GM12878 (cell line): ENCODE measurements around the gene ITGBL1. TPM values are rescaled to one million over a fixed set of nuclear protein-coding genes. Genes with fewer than 3 reads are reported as not detected.

ENCODE experiments used
- ATAC-seq: fragments of 200-7000 bp; cut with Tn5 transposase; 3 replicates; pipeline ENCODE4 v1.9.1; 2020; ENCODE audit warnings: mild to moderate bottlenecking, moderate library complexity
- BruUV-seq: library from RNA; stranded (reverse); fragments of 400-500 nt; replicated peaks from 2 replicates; lab custom pipeline; 2021; lab: Mats Ljungman, UMichigan
- CTCF ChIA-PET: fragments of 300-600 bp; sonication (Branson Sonifier 250); formaldehyde crosslinking; extraction: SDS; loops from one replicate; lab custom pipeline; 2021; ENCODE audit warnings: inconsistent platforms; lab: Yijun Ruan, JAX
- POLR2A ChIA-PET: fragments of 350-600 bp; formaldehyde crosslinking; extraction: SDS; loops from one replicate; lab custom pipeline; 2021; ENCODE audit warnings: inconsistent platforms; lab: Charles Lee
- RAD21 ChIA-PET: fragments of 300-600 bp; sonication (Branson Sonifier 250); formaldehyde crosslinking; loops from one replicate; lab custom pipeline; 2023; ENCODE audit warnings: antibody characterized with exemption; ENCODE audit not compliant: unreplicated experiment; lab: Charles Lee
- SMC1A ChIA-PET: fragments of 300-600 bp; sonication (Branson Sonifier 250); formaldehyde crosslinking; loops from one replicate; lab custom pipeline; 2023; ENCODE audit not compliant: unreplicated experiment, uncharacterized antibody; lab: Charles Lee
- DNase-seq: peaks from one replicate; pipeline ENCODE4 v3.0.0-alpha.2; 2011; ENCODE audit warnings: low read depth, low spot score
- FAIRE-seq: peaks from 3 replicates; lab custom pipeline; 2011; peaks lifted over from hg19 to GRCh38; lab: Jason Lieb, UNC
- H2AFZ ChIP-seq: 2 replicates; pipeline ENCODE4 v1.6.0; 2011; ENCODE audit warnings: low read depth, low read length, control low read depth; ENCODE audit not compliant: control insufficient read depth
- H3K27ac ChIP-seq: 2 replicates; pipeline ENCODE4 v1.5.1; 2011; ENCODE audit warnings: control low read depth; ENCODE audit not compliant: control insufficient read depth, insufficient read depth
- H3K27me3 ChIP-seq, 2 experiments: replicated peaks in 1 of 2; 2 replicates each; pipeline versions ENCODE4 v1.6.0 to v1.6.1; 2011; ENCODE audit warnings: low read length in 1 of 2; ENCODE audit not compliant: control insufficient read depth in 2 of 2, insufficient read depth in 2 of 2
- H3K36me3 ChIP-seq, 2 experiments: 2 replicates each; pipeline ENCODE4 v1.5.1; 2011; ENCODE audit warnings: low read length in 1 of 2; ENCODE audit not compliant: control insufficient read depth in 2 of 2, insufficient read depth in 2 of 2
- H3K4me1 ChIP-seq: 2 replicates; pipeline ENCODE4 v1.6.1; 2011; ENCODE audit warnings: mild to moderate bottlenecking, low read length, moderate library complexity, mixed read lengths; ENCODE audit not compliant: control insufficient read depth, insufficient read depth
- H3K4me2 ChIP-seq: 2 replicates; pipeline ENCODE4 v1.6.0; 2011; ENCODE audit warnings: control low read depth; ENCODE audit not compliant: control insufficient read depth, insufficient read depth
- H3K4me3 ChIP-seq: fragments of 200-600 bp; sonication (generic); 2 replicates; pipeline ENCODE4 v1.5.1; 2016
- H3K79me2 ChIP-seq: 2 replicates; pipeline ENCODE4 v1.6.0; 2011; ENCODE audit warnings: low read length; ENCODE audit not compliant: control insufficient read depth, insufficient read depth
- H3K9ac ChIP-seq: 2 replicates; pipeline ENCODE4 v1.8.0; 2011; ENCODE audit warnings: low read length, control low read depth, mixed read lengths; ENCODE audit not compliant: control insufficient read depth, insufficient read depth
- H3K9me3 ChIP-seq: replicated peaks from 3 replicates; pipeline ENCODE4 v1.5.1; 2011; ENCODE audit warnings: mild to moderate bottlenecking, low read length; ENCODE audit not compliant: control insufficient read depth, insufficient read depth
- H4K20me1 ChIP-seq: 2 replicates; pipeline ENCODE4 v1.6.0; 2011; ENCODE audit not compliant: control insufficient read depth, insufficient read depth
- CHD2 ChIP-seq: IDR thresholded peaks from 2 replicates; pipeline ENCODE4 v1.6.1; 2011; ENCODE audit warnings: low read depth, low read length, improper control_type of control experiment, borderline replicate concordance
- E2F8 ChIP-seq: fragments of 450-650 bp; IDR thresholded peaks from 2 replicates; pipeline ENCODE4 v1.6.1; 2018; ENCODE audit warnings: mild to moderate bottlenecking, low read depth, moderate library complexity; ENCODE audit not compliant: partially characterized antibody
- GATAD2B ChIP-seq: fragments of 450-650 bp; conservative IDR thresholded peaks from 2 replicates; pipeline ENCODE4 v1.6.1; 2017; ENCODE audit warnings: low read depth, mild to moderate bottlenecking, moderate library complexity
- HDAC2 ChIP-seq: fragments of 200-600 bp; sonication (generic); IDR thresholded peaks from 2 replicates; pipeline ENCODE4 v1.6.1; 2017
- KDM1A ChIP-seq: fragments of 200-600 bp; sonication (generic); IDR thresholded peaks from 2 replicates; pipeline ENCODE4 v1.6.1; 2016; ENCODE audit warnings: borderline replicate concordance
- MEF2B ChIP-seq: fragments of 450-650 bp; IDR thresholded peaks from 2 replicates; pipeline ENCODE4 v1.6.1; 2018; ENCODE audit warnings: mild to moderate bottlenecking, moderate library complexity; ENCODE audit not compliant: partially characterized antibody, poor library complexity, severe bottlenecking
- MLLT1 ChIP-seq: fragments of 450-650 bp; IDR thresholded peaks from 2 replicates; pipeline ENCODE4 v1.6.1; 2016; ENCODE audit warnings: mild to moderate bottlenecking
- NFXL1 ChIP-seq: fragments of 450-650 bp; IDR thresholded peaks from 2 replicates; pipeline ENCODE4 v1.6.1; 2017; ENCODE audit warnings: antibody characterized with exemption, mild to moderate bottlenecking, borderline replicate concordance
- POLR2AphosphoS5 ChIP-seq: IDR thresholded peaks from 2 replicates; pipeline ENCODE4 v1.6.1; 2011; ENCODE audit warnings: mild to moderate bottlenecking, low read length, inconsistent platforms
- POU2F2 ChIP-seq: IDR thresholded peaks from 3 replicates; pipeline ENCODE4 v1.6.1; 2011; ENCODE audit warnings: low read depth, mild to moderate bottlenecking, low read length, borderline replicate concordance
- SIX5 ChIP-seq: IDR thresholded peaks from 2 replicates; pipeline ENCODE4 v1.6.1; 2011; ENCODE audit warnings: mild to moderate bottlenecking, low read depth, low read length, moderate library complexity; ENCODE audit not compliant: severe bottlenecking
- SUZ12 ChIP-seq: fragments of 200-600 bp; sonication (generic); IDR thresholded peaks from one replicate; pipeline ENCODE4 v1.6.1; 2018; ENCODE audit warnings: antibody characterized with exemption, mild to moderate bottlenecking; ENCODE audit not compliant: unreplicated experiment
- ZNF24 ChIP-seq: fragments of 450-650 bp; IDR thresholded peaks from 2 replicates; pipeline ENCODE4 v1.6.1; 2017; ENCODE audit warnings: antibody characterized with exemption, mild to moderate bottlenecking
- ZNF274 ChIP-seq: IDR thresholded peaks from one replicate; pipeline ENCODE4 v1.8.0; 2011; ENCODE audit not compliant: insufficient read length, insufficient read depth
- in situ Hi-C: fragments of 300-500 bp; cut with MboI; formaldehyde crosslinking; loops from 9 replicates; pipeline ENCODE4 v1.14.3; 2018; ENCODE audit warnings: mixed read lengths
- intact Hi-C: fragments of 100-400 bp; cut with micrococcal nuclease; formaldehyde crosslinking; loops from one replicate; pipeline ENCODE4 v1.14.2; 2022; ENCODE audit not compliant: unreplicated experiment
- polyA plus RNA-seq, 11 experiments: library from polyadenylated mRNA; depleted of rRNA in 4 of 11; unstranded in 6 of 11; stranded (reverse) in 5 of 11; fragments of >200 nt; fragmentation: Nextera tagmentation in 4 of 11; fragmentation: Illumina TruSeq in 1 of 11; extraction: Ambion mirVana in 4 of 11; extraction: Trizol in 1 of 11; gene quantifications; 1 replicate in 1 of 11; 2 replicates in 10 of 11; pipeline versions ENCODE4 v1.2.1 to v1.2.3, GENCODE V29; 2011 to 2016; ENCODE audit warnings: inconsistent platforms in 2 of 11, missing spikeins in 2 of 11, low read depth in 1 of 11
- total RNA-seq, 4 experiments: library from RNA; depleted of rRNA in 3 of 4; stranded (reverse); fragments of >200 nt in 3 of 4; fragmentation: Illumina TruSeq in 1 of 4; extraction: Trizol in 1 of 4; gene quantifications; 2 replicates each; pipeline versions ENCODE4 v1.2.1 to v1.2.3, GENCODE V29; 2013 to 2021
- TF ChIP-seq, protein P1 (sequence below): IDR thresholded peaks from 2 replicates; pipeline ENCODE4 v1.6.1; 2011; ENCODE audit warnings: low read depth, mild to moderate bottlenecking, low read length, moderate library complexity, borderline replicate concordance; ENCODE audit errors: extremely low read depth
- TF ChIP-seq, protein P2 (sequence below): IDR thresholded peaks from 2 replicates; pipeline ENCODE4 v1.6.1; 2012; ENCODE audit warnings: low read depth, low read length, improper control_type of control experiment

Gene ITGBL1
- total and polyA plus RNA-seq, 10 of the 15 experiments (the other 5 are each of a cell fraction or from before 2014, with no cell fraction given), result 0.17 to 2.8 (median 0.28) TPM; not detected in 3

DNA sequence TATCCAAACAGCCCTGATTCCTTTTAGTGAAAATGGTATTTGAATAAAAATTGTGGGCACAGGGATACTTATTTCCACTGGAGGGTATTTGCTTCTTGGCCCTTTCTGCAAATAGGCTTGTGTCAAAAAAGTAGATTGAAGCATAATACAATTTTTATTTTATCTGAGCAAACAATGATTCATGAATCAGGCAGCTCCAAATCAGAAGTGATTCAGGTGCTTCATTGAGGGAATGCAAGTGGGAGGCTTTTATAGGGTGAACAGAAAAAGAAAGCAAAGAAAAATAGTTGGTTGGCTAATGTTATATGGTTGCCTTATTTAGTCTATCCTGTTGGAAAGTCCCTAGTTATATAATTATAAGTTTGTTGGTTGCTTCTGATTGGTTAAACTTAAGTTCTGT is 117.9 kb downstream of the ITGBL1 start:
- no TSS peak for BruUV-seq
- no peaks in the 10 kb centered on the region for H3K36me3 ChIP-seq
- no peak for TF ChIP-seq KDM1A
- TF ChIP-seq, protein P1, sequence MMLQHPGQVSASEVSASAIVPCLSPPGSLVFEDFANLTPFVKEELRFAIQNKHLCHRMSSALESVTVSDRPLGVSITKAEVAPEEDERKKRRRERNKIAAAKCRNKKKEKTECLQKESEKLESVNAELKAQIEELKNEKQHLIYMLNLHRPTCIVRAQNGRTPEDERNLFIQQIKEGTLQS, result no peak
- no peak for TF ChIP-seq SIX5
- no peak for TF ChIP-seq NFXL1
- TF ChIP-seq ZNF24, result no peak
- no peak for TF ChIP-seq POU2F2
- TF ChIP-seq, protein P2, sequence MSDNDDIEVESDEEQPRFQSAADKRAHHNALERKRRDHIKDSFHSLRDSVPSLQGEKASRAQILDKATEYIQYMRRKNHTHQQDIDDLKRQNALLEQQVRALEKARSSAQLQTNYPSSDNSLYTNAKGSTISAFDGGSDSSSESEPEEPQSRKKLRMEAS, result no peak
- TF ChIP-seq HDAC2, result no peak
- TF ChIP-seq GATAD2B, result no peak
- no peak for TF ChIP-seq MLLT1
- TF ChIP-seq ZNF274, result no peak
- TF ChIP-seq E2F8, result no peak
- TF ChIP-seq SUZ12, result no peak
- no peak for TF ChIP-seq POLR2AphosphoS5
- TF ChIP-seq MEF2B, result no peak
- TF ChIP-seq CHD2, result no peak
- TF ChIP-seq, all 136 proteins: peak for 0

More for the DNA sequence above, 117.9 kb downstream of the ITGBL1 start:
- no peak overlapping the region for H3K4me2 ChIP-seq
- H3K27ac ChIP-seq, result no peak overlapping the region
- H3K9ac ChIP-seq, result no peak overlapping the region
- ChIA-PET POLR2A (no interaction called here), CTCF (no interaction called here), SMC1A (interaction anchor here (1.0 kb wide), 1 partner anchor 11 kb away, joined by 3 read pairs; no protein-coding TSS in a partner anchor), RAD21 (no interaction called here)
- H3K4me1 ChIP-seq, result no peaks in the 10 kb centered on the region
- no peaks in the 10 kb centered on the region for H4K20me1 ChIP-seq
- H3K27me3 ChIP-seq, result no peaks in the 10 kb centered on the region
- intact Hi-C loops, result no loop called here
- in situ Hi-C loops, result no loop called here
- FAIRE-seq (no peak), ATAC-seq (no peak), DNase-seq (no peak)
- no peak overlapping the region for H3K4me3 ChIP-seq
- no peaks in the 10 kb centered on the region for H3K9me3 ChIP-seq
- H2AFZ ChIP-seq, result no peak overlapping the region
- no peaks in the 10 kb centered on the region for H3K79me2 ChIP-seq
